ENCODE results near the gene LGR6.

LGR6 gene

DNA sequence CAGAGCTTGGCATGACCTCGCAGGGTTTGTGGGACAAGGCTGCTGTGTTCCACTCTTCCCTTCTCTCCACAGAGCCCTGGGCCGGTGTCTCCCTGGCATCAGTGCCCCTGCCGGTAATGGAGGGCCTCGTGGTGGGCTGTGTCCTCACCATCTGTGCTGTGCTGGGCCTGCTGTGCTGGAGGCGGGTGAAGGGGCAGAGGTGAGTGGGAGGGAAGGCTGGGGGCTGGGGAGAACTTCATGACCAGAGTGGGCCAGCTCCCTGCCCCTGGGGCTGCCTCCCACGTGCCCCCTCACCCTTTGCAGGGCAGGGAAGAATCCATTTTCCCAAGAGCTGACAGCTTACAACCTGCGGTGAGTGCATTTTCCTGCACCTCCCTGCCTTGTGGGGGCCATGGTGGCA is 12.0 kb upstream of the LGR6 start:
- Histone ChIP-seq H2AFZ (ENCODE audit: low read length) (no peak overlapping the region), H4K20me1 (ENCODE audit: insufficient read depth, low read length, poor library complexity, severe bottlenecking) (no peaks in the 10 kb centered on the region), H3K9ac (ENCODE audit: low read depth, low read length, poor library complexity, severe bottlenecking) (no peak overlapping the region), H3K9me3 (ENCODE audit: insufficient read depth, low read depth, low read length) (no peaks in the 10 kb centered on the region), H3K36me3 (ENCODE audit: insufficient read depth, low read length) (no peaks in the 10 kb centered on the region), H3K4me1 (ENCODE audit: insufficient read depth, low read length, poor library complexity, severe bottlenecking) (peaks cover 19% of the 10 kb centered on the region), H3F3A (ENCODE audit: low read depth) (no peaks in the 10 kb centered on the region), H3K27me3 (ENCODE audit: insufficient read depth, low read length, poor library complexity, severe bottlenecking) (no peaks in the 10 kb centered on the region), H3K79me2 (ENCODE audit: insufficient read depth, low read length) (no peaks in the 10 kb centered on the region), H3K4me3 (ENCODE audit: low read length, poor library complexity, severe bottlenecking) (no peak overlapping the region), H3K9me2 (replicated peaks; ENCODE audit: low read depth, low read length) (no peaks in the 10 kb centered on the region), H3K4me2 (ENCODE audit: low read depth, low read length, poor library complexity, severe bottlenecking) (no peak overlapping the region)
- TF ChIP-seq, protein P1, sequence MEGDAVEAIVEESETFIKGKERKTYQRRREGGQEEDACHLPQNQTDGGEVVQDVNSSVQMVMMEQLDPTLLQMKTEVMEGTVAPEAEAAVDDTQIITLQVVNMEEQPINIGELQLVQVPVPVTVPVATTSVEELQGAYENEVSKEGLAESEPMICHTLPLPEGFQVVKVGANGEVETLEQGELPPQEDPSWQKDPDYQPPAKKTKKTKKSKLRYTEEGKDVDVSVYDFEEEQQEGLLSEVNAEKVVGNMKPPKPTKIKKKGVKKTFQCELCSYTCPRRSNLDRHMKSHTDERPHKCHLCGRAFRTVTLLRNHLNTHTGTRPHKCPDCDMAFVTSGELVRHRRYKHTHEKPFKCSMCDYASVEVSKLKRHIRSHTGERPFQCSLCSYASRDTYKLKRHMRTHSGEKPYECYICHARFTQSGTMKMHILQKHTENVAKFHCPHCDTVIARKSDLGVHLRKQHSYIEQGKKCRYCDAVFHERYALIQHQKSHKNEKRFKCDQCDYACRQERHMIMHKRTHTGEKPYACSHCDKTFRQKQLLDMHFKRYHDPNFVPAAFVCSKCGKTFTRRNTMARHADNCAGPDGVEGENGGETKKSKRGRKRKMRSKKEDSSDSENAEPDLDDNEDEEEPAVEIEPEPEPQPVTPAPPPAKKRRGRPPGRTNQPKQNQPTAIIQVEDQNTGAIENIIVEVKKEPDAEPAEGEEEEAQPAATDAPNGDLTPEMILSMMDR (conservative IDR thresholded peaks at IDR 0.05; ENCODE audit: low read length) = no peak
- TF ChIP-seq EZH2phosphoT487 (IDR thresholded peaks at IDR 0.05; ENCODE audit: borderline replicate concordance) = no peak

DNA sequence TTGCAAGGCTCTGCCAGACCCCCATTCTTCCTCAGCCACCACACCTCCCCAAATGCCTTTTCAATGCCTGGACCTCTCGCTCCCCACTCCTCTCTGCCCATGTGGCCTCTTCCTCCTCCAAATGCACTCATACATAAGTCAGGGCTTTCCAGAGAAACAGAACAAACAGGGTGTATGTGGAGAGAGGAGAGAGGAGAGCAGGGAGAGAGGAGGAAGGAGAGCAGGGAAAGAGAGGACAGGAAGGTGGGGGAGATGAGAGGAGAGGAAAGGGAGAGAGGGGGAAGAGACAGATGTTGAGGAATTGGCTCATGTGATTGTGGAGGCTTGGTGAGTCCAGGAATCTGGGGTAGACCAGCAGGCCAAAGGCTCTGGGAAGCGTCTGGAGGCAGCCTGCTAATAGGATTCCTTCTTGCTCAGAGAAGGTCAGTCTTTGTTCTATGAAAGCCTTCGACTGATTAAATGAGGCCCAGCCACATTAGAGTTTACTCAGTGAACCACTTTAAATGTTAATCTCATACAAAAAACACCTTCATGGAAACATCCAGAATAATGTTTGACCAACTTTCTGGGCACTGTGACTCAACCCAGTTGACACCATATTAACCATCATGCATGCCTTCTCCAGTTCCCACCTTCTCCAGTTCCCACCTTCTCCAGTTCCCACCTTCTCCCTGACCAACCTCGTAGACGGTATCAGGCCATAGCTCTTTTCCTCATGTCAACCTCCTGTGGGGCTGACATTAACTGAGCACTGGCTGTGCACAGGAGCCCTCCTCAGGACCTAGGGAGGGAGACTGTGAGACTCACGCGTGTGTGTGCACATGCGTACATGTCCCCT is 11.3 kb upstream of the LGR6 start:
- Histone ChIP-seq H3K36me3 (ENCODE audit: insufficient read depth, low read length) (no peaks in the 10 kb centered on the region), H2AFZ (ENCODE audit: low read length) (no peak overlapping the region), H3K9me2 (replicated peaks; ENCODE audit: low read depth, low read length) (no peaks in the 10 kb centered on the region), H3K79me2 (ENCODE audit: insufficient read depth, low read length) (no peaks in the 10 kb centered on the region), H3K9ac (ENCODE audit: low read depth, low read length, poor library complexity, severe bottlenecking) (no peak overlapping the region), H3K9me3 (ENCODE audit: insufficient read depth, low read depth, low read length) (no peaks in the 10 kb centered on the region), H3K4me2 (ENCODE audit: low read depth, low read length, poor library complexity, severe bottlenecking) (no peak overlapping the region), H4K20me1 (ENCODE audit: insufficient read depth, low read length, poor library complexity, severe bottlenecking) (no peaks in the 10 kb centered on the region), H3F3A (ENCODE audit: low read depth) (no peaks in the 10 kb centered on the region), H3K27me3 (ENCODE audit: insufficient read depth, low read length, poor library complexity, severe bottlenecking) (no peaks in the 10 kb centered on the region), H3K4me1 (ENCODE audit: insufficient read depth, low read length, poor library complexity, severe bottlenecking) (peaks cover 19% of the 10 kb centered on the region), H3K4me3 (ENCODE audit: low read length, poor library complexity, severe bottlenecking) (no peak overlapping the region)
- no peak for TF ChIP-seq EZH2phosphoT487 (IDR thresholded peaks at IDR 0.05; ENCODE audit: borderline replicate concordance)
- TF ChIP-seq, protein P1 (conservative IDR thresholded peaks at IDR 0.05; ENCODE audit: low read length) = no peak

DNA sequence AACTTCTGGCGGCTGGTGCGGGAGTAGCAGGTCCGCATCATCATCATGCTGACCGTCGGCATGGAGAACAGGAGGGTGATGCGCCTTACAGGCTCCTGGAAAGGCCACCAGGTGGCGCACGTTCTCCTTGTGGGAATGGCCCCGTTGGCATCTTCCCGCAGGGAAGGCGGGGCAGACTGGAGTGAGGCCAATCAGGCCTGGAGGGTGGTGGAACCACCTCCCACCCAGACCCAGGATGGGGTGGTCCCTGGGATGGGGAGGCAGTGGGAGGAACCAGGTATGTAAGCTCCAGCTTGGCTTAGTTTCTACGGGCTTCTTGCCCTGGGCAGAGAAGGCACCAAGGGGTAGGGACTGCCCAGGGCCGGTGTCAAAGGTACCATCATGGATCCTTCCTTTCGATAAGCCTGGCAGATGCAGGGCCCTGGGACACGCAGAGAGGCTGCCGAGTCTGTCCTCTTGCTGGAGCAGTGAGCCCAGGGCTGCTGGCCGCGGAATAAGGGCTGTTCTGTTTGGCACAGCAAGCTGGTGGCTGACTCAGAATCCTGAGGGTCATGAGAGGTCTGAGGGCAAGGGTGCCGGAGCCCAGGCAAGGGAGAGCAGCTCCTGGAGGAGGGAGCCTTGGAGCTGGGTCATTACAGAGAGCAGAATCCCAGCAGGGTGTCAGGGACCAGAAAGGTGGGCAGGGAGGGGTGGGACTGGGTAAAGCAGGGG is 8.7 kb upstream of the LGR6 start:
- no peaks in the 10 kb centered on the region for H3K36me3 ChIP-seq (ENCODE audit: insufficient read depth, low read length)
- H3K79me2 ChIP-seq (ENCODE audit: insufficient read depth, low read length) = no peaks in the 10 kb centered on the region
- H3K27me3 ChIP-seq (ENCODE audit: insufficient read depth, low read length, poor library complexity, severe bottlenecking) = no peaks in the 10 kb centered on the region
- no peaks in the 10 kb centered on the region for H3F3A ChIP-seq (ENCODE audit: low read depth)
- H2AFZ ChIP-seq (ENCODE audit: low read length) = no peak overlapping the region; the same call in 1 of the 2 replicates
- H3K9me3 ChIP-seq (ENCODE audit: insufficient read depth, low read depth, low read length) = no peaks in the 10 kb centered on the region
- H3K4me3 ChIP-seq (ENCODE audit: low read length, poor library complexity, severe bottlenecking) = peak overlapping the region; percentile 23
- TF ChIP-seq, protein P1 (conservative IDR thresholded peaks at IDR 0.05; ENCODE audit: low read length) = peak; percentile 84
- TF ChIP-seq EZH2phosphoT487 (IDR thresholded peaks at IDR 0.05; ENCODE audit: borderline replicate concordance) = no peak
- H4K20me1 ChIP-seq (ENCODE audit: insufficient read depth, low read length, poor library complexity, severe bottlenecking) = no peaks in the 10 kb centered on the region
- peak overlapping the region; percentile 5 for H3K9ac ChIP-seq (ENCODE audit: low read depth, low read length, poor library complexity, severe bottlenecking)
- H3K4me2 ChIP-seq (ENCODE audit: low read depth, low read length, poor library complexity, severe bottlenecking) = peak overlapping the region; percentile 47
- H3K4me1 ChIP-seq (ENCODE audit: insufficient read depth, low read length, poor library complexity, severe bottlenecking) = peaks cover 19% of the 10 kb centered on the region
- no peaks in the 10 kb centered on the region for H3K9me2 ChIP-seq (replicated peaks; ENCODE audit: low read depth, low read length)

Measured in Loucy (cell line).